CD4-positive, alpha-beta T cell treated with Interferon alpha-2 for 1 hour (primary cell): Measurements from ENCODE around the gene SRSF7.
A peak's percentile ranks its signal among the peaks of the same experiment; 100 is the strongest.
"Not testable (repeated sequence)": the region's sequence is repeated elsewhere in the genome, so short reads cannot be mapped to it uniquely, and the experiment has no call there.

ENCODE experiments used
- DNase-seq, 2 donors: peaks; one replicate each; pipeline ENCODE4 v3.0.0-alpha.2; 2020 to 2022

Gene SRSF7

GRCh38 chr2:38751596-38752410, 642 bp upstream of the SRSF7 start:
- no peak for DNase-seq

- peak; percentile 41 to 66 for DNase-seq
Measured at GRCh38 chr2:38750011-38750890, 910 bp downstream of the SRSF7 start.

GRCh38 chr2:38748943-38749804, 2.0 kb downstream of the SRSF7 start:
- peak in 1 of 2 donors; percentile 44 for DNase-seq

DNA sequence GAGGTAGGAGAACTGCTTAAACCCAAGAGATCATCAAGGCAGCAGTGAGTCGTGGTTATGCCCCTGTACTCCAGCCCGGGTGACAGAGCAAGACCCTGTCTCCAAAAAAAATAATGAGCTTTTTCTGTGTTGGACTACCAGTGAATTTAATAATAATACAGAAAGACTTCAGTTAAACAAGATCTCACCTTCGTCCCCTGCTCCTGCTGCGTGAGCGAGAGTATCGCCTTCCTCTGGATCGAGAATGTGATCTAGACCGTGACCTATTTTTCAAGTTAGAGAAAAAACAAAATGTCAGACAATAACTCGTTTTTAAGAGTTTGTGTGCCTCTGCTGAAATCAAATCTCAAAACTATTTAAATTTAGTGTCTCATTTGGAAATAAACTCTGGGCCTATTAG, 2.8 kb downstream of the SRSF7 start:
- DNase-seq, result no peak

GRCh38 chr2:38747819-38748218, 3.3 kb downstream of the SRSF7 start:
- no peak for DNase-seq

DNA sequence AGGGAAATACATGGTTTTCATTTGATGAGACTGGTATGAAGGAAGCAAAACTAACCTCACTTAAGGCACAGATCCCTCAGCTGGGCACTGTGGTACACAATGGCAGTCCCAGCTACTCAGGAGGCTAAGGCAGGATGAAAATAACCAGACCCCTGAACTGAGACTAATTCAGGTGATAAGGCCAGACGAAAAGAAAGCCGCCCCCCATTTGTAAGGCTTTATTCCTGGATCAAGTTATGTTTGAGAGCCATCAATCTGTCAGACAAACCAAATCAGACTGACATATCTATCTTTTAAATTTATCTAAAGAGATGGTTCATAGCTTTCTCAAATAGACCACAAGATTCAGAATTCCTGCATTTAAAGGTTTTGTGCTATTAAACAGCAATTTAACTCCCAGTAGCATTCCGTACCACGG, 4.1 kb downstream of the SRSF7 start:
- DNase-seq, result no peak

DNA sequence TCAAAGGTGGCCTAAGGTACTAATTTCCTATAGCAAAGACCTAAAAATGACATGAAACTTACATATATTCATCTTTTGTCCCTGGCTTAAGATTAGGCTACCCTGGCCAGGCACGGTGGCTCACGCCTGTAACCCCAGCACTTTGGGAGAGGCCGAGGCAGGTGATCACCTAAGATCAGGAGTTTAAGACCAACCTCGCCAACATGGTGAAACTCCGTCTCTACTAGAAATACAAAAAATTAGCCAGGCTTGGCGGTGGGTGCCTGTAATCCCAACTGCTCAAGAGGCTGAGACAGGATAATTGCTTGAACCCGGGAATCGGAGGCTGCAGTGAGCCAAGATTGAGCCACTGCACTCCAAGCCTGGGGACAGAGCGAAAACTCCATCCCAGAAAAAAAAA, 5.9 kb downstream of the SRSF7 start:
- no peak for DNase-seq

- no peak for DNase-seq
Measured at GRCh38 chr2:38744399-38744780, 6.8 kb downstream of the SRSF7 start.

GRCh38 chr2:38743672-38744398, 7.3 kb downstream of the SRSF7 start:
- no peak for DNase-seq

DNA sequence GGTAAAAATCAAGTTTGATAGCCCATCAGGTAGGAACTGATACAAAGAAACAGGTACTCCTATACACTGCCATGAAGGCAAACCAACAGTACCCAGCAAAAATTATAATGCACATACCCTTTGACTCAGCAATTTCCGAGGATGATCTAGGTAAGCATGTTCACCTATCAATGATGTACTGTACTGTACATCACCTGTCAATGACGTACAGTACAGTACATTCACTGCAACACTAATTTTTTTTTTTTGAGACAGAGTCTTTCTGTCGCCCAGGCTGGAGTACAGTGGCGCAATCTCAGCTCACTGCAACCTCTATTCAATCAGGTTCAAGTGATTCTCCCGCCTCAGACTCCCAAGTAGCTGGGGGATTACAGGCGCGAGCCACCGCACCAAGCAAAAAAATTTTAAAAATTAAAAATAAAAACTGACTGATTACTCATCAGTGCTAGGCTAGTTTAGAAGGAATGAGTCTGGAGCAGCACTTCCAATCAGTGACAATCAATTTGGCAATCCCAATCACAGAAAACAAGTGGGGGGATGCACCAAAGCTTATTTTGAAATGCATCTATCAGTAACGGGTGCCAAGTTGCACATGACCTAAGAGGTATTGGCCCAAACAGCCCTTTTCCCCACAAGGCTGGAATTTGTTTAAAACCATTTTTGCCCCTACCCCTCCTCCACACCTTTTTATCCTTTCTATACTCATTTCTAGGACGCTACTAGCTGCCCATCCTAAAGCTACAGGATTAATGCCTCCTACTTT, 8.2 kb downstream of the SRSF7 start:
- DNase-seq, result no peak

DNA sequence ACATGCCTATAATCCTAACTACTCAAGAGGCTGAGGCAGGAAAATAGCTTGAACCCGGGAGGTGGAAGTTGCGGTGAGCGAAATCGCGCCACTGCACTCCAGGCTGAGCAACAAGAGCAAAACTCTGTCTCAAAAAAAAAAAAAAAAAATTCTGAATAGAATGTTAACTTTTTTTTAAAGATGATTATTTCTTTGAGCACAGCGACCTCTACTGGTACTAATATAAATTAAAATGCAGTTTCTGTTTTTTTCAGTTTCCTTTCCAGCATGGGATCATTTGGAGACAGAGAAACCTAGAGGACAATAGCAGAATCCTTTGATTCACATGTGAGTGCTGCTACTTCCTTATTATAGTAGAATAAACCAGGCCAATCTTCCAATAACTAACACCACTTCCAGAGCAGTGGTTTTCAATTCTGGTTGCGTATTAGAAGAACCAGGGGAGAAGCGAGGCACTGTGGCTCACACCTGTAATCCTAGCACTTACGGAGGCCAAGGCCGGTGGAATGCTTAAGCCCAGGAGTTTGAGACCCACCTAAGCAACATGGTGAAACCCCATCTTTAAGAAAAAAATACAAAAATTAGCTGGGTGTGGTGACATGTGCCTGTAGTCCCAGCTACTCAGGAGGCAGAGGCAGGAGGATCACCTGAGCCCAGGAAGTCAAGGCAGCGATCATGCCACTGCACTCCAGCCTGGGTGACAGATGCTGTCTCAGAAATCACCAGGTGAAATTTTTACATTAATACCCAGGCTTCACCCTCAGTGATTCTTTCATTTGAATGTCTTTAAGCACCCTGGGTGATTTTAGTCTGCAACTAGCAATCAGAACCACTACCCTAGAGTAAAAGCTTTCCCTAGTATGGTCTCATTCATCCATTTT, 10.1 kb downstream of the SRSF7 start:
- peak; percentile 17 to 75 for DNase-seq

DNA sequence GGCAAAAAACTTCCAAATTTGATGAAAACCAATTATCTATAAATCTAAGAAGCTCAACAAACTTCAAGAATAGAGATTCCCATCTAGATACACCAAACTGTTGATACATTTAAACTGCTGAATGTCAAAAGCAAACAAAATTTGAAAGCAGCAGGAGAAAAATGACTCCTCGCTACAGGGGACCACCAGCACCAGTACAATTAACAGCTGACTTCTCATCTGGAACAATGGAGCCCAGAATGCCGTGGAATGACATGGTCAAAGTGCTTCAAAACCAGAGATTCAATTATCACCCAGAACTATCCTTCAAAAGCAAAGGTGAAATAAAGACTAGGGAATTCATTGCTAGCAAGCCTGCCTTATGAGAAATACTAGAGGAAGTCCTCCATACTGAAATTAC, 11.6 kb downstream of the SRSF7 start:
- no peak for DNase-seq

DNA sequence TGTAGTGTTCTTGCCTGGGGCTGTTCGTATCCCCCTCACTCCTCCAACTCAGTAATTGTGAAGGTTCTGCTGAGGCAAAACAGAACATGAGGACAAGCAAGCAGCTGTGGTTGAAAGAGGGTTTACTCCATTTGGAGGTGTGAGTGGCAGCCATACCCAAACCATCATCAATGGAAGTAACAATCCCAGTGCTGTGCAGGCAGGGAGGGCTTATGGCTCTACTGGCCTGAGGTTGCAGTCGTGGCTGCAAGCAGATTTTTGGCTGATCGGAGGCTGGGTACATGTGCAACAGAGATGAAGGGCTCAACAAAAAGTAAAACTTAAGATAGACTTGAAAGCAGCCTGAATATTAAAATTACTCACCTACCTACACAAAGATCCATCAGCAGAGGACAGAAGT, 13.2 kb downstream of the SRSF7 start:
- no peak for DNase-seq

DNA sequence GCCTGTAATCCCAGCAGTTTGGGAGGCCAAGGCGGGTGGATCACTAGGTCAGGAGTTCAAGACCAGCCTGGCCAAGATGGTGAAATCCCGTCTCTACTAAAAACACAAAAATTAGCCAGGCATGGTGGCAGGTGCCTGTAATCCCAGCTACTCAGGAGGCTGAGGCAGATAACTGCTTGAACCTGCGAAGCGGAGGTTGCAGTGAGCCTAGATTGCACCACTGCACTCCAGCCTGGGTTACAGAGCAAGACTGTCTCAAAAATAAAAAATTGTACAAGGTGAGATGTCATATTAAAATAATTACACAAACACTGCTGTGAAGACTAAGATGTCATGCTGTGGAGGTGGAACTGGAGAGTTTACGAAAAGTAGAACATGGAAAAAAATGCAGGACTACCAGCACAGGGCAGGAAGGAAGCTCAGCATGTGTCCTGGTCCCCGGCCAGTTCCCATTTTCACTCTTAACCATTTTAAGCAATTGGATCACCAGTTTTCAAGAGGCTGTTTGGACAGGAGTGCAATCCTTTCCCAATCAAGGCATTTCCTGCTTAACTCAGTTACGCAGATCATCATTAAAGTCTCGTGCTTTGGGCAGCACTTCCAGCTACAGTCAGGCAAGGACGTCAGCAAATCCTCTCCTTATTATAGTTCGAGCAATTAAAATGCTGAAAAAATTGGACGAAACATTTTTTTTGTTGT, 14.0 kb downstream of the SRSF7 start:
- DNase-seq, result not testable (repeated sequence)

DNA sequence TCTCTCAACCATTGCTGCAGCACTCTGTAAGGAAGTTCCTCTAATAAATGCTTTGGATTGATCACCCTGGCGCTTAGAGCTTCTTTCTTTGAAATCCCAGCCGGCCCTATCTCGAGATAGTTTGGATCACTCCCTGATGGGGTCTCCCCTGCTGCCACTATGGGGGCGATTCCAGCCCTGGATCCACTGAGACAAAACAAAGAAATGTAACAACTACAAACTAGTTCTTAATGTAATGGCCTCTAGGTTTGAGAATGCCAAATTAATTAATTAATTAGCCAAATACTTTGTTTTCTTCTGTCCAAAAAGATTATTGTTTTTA, 15.2 kb downstream of the SRSF7 start:
- DNase-seq, result no peak

GRCh38 chr2:38734299-38735058, 16.7 kb downstream of the SRSF7 start:
- no peak for DNase-seq

DNA sequence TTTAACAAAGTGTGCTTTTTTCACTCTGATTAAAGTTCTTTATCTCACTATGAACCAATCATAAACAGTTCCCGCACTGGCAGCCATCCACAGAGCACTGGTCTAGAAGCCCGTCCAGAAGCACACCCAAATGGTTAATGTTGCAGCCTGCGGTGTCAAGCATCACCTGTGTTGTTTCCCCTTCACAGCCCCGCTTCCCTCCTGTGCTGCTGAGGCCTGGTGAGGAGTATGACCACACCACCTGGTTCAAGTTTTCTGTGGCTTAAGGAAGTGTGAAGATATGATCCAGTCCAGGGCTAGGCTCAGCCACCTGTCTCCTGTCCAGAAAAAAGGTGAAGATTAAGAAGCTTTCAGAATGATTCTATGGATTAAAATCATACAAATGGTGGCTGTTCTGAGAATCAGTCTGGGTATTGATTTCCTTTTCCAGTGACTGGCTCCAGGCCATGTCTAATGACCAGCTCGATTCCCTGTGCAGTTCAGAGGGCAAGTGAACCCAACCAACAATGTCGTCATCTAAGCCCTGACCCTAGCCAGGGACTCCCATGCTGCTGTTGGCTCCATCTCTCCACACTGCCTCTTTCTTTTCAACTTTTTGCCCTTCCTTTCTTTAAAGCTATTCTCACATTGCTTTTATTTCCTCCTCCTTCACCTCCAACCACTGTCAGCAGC, 17.7 kb downstream of the SRSF7 start:
- DNase-seq, result no peak

- no peak for DNase-seq
Measured at GRCh38 chr2:38731684-38732221, 19.4 kb downstream of the SRSF7 start.
